Ishikawa (cell line): ENCODE data around the gene C1orf141.

Experiments used
- CEBPB ChIP-seq: IDR thresholded peaks from 2 replicates; pipeline ENCODE4 v1.6.1; 2012
- CREB1 ChIP-seq: IDR thresholded peaks from 2 replicates; pipeline ENCODE4 v1.6.1; 2012; ENCODE audit warnings: low read depth
- EGR1 ChIP-seq: IDR thresholded peaks from 2 replicates; pipeline ENCODE4 v1.6.1; 2012
- EP300 ChIP-seq: IDR thresholded peaks from 2 replicates; pipeline ENCODE4 v1.6.1; 2012; ENCODE audit warnings: borderline replicate concordance
- FOXM1 ChIP-seq: IDR thresholded peaks from 2 replicates; pipeline ENCODE4 v1.6.1; 2012; ENCODE audit warnings: low read depth, borderline replicate concordance
- NFIC ChIP-seq: IDR thresholded peaks from 2 replicates; pipeline ENCODE4 v1.6.1; 2012
- RAD21 ChIP-seq: IDR thresholded peaks from 2 replicates; pipeline ENCODE4 v1.6.1; 2012; ENCODE audit warnings: low read depth
- TAF1 ChIP-seq: IDR thresholded peaks from 2 replicates; pipeline ENCODE4 v1.6.1; 2012; ENCODE audit warnings: low read depth, mild to moderate bottlenecking
- TCF12 ChIP-seq: IDR thresholded peaks from 2 replicates; pipeline ENCODE4 v1.6.1; 2012; ENCODE audit warnings: low read depth
- TEAD4 ChIP-seq: IDR thresholded peaks from 2 replicates; pipeline ENCODE4 v1.6.1; 2012
- YY1 ChIP-seq: IDR thresholded peaks from 2 replicates; pipeline ENCODE4 v1.6.1; 2012; ENCODE audit warnings: low read depth
- ZBTB7A ChIP-seq: IDR thresholded peaks from 2 replicates; pipeline ENCODE4 v1.6.1; 2012; ENCODE audit warnings: low read depth
- TF ChIP-seq, protein P1 (sequence below): IDR thresholded peaks from 2 replicates; pipeline ENCODE4 v1.6.1; 2012
- TF ChIP-seq, protein P2 (sequence below): IDR thresholded peaks from 2 replicates; pipeline ENCODE4 v1.6.1; 2012
- TF ChIP-seq, protein P3 (sequence below): IDR thresholded peaks from 2 replicates; pipeline ENCODE4 v1.6.1; 2012; ENCODE audit warnings: low read depth, mild to moderate bottlenecking

The C1orf141 gene

DNA sequence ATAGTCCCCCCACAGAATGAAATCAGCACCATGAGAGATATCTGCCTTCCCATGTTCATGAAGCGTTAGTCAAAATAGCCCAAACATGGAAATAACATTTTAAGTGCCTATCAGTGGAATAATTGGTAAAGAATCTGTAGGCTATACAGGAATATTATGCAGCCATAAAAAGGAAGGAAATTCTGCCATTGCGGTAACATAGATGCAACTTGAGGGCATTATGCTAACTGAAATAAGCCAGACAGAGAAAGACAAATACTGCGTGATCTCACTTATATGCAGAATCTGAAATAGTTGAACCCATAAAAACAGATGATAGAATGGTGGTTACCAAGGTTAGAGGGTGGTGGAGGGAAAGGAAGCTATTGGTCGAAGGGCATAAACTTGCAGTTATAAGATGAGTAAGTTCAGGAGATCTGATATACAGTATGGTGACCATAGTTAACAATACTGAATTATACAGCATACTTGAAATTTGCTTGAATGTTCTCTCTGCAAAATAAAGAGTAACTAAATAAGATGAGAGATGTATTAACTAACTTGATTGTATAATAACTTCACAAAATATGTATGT lies 30.8 kb upstream of the C1orf141 start:
- TF ChIP-seq CEBPB (no peak), TEAD4 (no peak), CREB1 (no peak), NFIC (no peak), ZBTB7A (no peak), YY1 (no peak), EP300 (no peak), FOXM1 (no peak), RAD21 (no peak), TCF12 (no peak), TAF1 (no peak), EGR1 (no peak)
- TF ChIP-seq, protein P1, sequence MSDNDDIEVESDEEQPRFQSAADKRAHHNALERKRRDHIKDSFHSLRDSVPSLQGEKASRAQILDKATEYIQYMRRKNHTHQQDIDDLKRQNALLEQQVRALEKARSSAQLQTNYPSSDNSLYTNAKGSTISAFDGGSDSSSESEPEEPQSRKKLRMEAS, result no peak
- TF ChIP-seq, protein P2, sequence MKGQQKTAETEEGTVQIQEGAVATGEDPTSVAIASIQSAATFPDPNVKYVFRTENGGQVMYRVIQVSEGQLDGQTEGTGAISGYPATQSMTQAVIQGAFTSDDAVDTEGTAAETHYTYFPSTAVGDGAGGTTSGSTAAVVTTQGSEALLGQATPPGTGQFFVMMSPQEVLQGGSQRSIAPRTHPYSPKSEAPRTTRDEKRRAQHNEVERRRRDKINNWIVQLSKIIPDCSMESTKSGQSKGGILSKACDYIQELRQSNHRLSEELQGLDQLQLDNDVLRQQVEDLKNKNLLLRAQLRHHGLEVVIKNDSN, result no peak
- TF ChIP-seq, protein P3, sequence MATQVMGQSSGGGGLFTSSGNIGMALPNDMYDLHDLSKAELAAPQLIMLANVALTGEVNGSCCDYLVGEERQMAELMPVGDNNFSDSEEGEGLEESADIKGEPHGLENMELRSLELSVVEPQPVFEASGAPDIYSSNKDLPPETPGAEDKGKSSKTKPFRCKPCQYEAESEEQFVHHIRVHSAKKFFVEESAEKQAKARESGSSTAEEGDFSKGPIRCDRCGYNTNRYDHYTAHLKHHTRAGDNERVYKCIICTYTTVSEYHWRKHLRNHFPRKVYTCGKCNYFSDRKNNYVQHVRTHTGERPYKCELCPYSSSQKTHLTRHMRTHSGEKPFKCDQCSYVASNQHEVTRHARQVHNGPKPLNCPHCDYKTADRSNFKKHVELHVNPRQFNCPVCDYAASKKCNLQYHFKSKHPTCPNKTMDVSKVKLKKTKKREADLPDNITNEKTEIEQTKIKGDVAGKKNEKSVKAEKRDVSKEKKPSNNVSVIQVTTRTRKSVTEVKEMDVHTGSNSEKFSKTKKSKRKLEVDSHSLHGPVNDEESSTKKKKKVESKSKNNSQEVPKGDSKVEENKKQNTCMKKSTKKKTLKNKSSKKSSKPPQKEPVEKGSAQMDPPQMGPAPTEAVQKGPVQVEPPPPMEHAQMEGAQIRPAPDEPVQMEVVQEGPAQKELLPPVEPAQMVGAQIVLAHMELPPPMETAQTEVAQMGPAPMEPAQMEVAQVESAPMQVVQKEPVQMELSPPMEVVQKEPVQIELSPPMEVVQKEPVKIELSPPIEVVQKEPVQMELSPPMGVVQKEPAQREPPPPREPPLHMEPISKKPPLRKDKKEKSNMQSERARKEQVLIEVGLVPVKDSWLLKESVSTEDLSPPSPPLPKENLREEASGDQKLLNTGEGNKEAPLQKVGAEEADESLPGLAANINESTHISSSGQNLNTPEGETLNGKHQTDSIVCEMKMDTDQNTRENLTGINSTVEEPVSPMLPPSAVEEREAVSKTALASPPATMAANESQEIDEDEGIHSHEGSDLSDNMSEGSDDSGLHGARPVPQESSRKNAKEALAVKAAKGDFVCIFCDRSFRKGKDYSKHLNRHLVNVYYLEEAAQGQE, result no peak

DNA sequence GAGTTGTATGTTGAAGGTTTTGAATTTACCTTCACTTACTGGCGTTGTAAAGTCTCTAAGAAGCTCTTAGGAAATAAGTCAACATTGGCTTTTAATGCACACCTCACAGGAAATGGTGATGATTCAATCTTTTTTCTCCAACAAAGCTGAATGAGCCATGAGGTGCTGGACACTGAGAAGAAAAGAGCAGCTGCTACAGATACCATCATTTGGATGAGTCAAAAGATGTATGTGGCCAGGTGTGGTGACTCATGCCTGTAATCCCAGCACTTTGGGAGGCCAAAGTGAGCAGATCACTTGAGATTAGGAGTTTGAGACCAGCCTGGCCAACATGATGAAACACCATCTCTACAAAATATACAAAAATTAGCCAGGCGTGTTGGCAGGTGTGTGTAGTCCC lies 28.2 kb upstream of the C1orf141 start:
- TF ChIP-seq YY1 (no peak), TCF12 (no peak), EP300 (no peak)

DNA sequence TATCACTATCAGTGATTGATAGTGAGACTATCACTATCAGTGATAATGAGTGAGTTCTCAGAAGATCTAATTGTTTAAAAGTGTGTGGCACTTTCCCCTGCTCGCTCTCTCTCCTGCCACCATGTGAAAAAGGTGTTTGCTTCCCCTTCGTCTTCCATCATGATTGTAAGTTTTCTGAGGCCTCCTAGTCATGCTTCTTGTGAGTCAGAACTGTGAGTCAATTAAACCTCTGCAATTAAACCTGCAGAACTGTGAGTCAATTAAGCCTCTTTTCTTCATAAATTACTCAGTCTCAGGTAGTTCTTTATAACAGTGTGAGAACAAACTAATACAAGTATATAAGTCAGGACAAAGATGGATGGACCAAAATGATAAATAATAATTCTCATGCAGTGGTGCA lies 24.5 kb upstream of the C1orf141 start:
- TF ChIP-seq, protein P2, result no peak
- TF ChIP-seq EGR1 (no peak), ZBTB7A (no peak), RAD21 (no peak), FOXM1 (no peak), TEAD4 (no peak), CREB1 (no peak)
- TF ChIP-seq, protein P3, result no peak

DNA sequence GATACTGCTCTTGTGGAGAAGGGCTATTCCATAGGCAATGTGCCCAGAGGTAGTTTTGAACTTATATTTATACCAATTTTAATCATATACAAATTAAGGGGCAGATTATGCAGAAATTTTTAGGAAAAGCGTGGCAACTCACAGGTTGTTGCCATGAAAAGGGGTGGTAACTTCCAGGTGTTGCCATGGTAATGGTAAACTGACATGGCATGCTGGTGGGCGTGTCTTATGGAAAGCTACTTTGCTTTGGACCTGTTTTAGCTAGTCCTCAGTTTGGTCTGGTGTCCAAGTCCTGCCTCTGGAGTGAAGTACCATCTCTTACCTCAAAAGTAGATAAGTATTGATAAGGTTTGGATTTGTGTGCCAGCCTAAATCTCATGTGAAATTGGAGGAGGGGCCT lies 23.6 kb upstream of the C1orf141 start:
- no peak for TF ChIP-seq TEAD4
- no peak for TF ChIP-seq EP300
- no peak for TF ChIP-seq CREB1
- no peak for TF ChIP-seq ZBTB7A
- TF ChIP-seq TAF1, result no peak
- no peak for TF ChIP-seq YY1
- TF ChIP-seq NFIC, result no peak
- TF ChIP-seq, protein P1, result no peak
- TF ChIP-seq, protein P3, result no peak
- no peak for TF ChIP-seq RAD21
- TF ChIP-seq, protein P2, result no peak
- no peak for TF ChIP-seq EGR1
- TF ChIP-seq CEBPB, result no peak
- TF ChIP-seq FOXM1, result no peak
- no peak for TF ChIP-seq TCF12
